ENCODE results near the gene TCEANC. TPM values are rescaled to one million over a fixed set of nuclear protein-coding genes. Genes with fewer than 3 reads are reported as not detected.

Gene TCEANC
- total and polyA plus RNA-seq, 2 donors (not counting 1 experiment from before 2014, with no cell fraction given), result 2.3 to 7.3 TPM

DNA sequence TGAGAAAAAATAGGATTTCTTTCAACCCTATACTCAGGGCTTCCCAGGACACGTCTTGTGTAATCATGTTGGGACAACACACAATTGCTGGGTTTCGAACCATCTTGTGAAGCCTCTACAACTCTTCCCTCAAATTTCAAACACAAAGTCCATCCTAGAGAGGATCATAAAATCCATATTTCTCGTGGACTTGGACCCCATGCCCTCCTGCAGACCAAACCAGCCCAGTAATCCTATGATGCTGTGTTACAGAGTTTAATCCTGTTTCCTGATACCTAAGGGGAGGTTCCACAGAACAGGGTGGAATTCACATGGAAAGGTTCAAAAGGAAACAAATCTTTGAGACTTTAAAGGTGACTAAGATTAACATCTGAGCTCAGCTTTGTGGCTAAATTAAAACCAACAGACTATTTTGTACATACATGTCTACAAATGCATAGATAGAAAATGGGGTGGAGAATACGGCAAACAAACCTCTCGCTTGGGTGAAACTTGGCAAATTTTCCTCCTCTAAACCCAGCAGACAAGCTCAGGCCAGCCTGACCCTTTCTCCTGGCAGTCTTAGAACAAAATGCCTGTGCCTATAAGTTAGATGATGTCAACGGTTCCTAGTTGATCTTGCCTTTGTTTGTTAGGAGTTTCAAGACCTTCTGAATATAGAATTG, 45.5 kb upstream of the TCEANC start:
- no peaks in the 10 kb centered on the region for H3K79me2 ChIP-seq (ENCODE audit: control insufficient read depth, insufficient read depth, low read length)
- no peaks in the 10 kb centered on the region for H3K27me3 ChIP-seq (ENCODE audit: control insufficient read depth, insufficient read depth, low read length)
- no peaks in the 10 kb centered on the region for H4K20me1 ChIP-seq (ENCODE audit: control insufficient read depth, extremely low read depth, insufficient read depth, low read length)
- no peaks in the 10 kb centered on the region for H3K36me3 ChIP-seq (ENCODE audit: control insufficient read depth, insufficient read depth, low read length)
- H3K4me3 ChIP-seq (replicated peaks in 1 of 4; ENCODE audit: control extremely low read depth in 1 of 4, insufficient read depth in 1 of 4, low read depth in 3 of 4, low read length in 4 of 4), result no peak overlapping the region
- no peak overlapping the region for H2AFZ ChIP-seq (ENCODE audit: low read length)
- H3K9me3 ChIP-seq (ENCODE audit: control insufficient read depth, insufficient read depth, low read depth, low read length), result no peaks in the 10 kb centered on the region
- H3K4me1 ChIP-seq (ENCODE audit: control insufficient read depth, extremely low read depth, insufficient read depth, low read length), result no peaks in the 10 kb centered on the region
- DNase-seq (ENCODE audit: low read depth in 2 of 2), result no peak
- H3K9ac ChIP-seq (ENCODE audit: insufficient read depth, low read length), result no peak overlapping the region
- no peak for TF ChIP-seq EZH2 (IDR thresholded peaks at IDR 0.05; ENCODE audit: low read length, missing control alignments)
- TF ChIP-seq, protein P1, sequence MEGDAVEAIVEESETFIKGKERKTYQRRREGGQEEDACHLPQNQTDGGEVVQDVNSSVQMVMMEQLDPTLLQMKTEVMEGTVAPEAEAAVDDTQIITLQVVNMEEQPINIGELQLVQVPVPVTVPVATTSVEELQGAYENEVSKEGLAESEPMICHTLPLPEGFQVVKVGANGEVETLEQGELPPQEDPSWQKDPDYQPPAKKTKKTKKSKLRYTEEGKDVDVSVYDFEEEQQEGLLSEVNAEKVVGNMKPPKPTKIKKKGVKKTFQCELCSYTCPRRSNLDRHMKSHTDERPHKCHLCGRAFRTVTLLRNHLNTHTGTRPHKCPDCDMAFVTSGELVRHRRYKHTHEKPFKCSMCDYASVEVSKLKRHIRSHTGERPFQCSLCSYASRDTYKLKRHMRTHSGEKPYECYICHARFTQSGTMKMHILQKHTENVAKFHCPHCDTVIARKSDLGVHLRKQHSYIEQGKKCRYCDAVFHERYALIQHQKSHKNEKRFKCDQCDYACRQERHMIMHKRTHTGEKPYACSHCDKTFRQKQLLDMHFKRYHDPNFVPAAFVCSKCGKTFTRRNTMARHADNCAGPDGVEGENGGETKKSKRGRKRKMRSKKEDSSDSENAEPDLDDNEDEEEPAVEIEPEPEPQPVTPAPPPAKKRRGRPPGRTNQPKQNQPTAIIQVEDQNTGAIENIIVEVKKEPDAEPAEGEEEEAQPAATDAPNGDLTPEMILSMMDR (conservative IDR thresholded peaks at IDR 0.05 in 1 of 2, IDR thresholded peaks at IDR 0.05 in 1 of 2; ENCODE audit: low read depth in 1 of 2, low read length in 2 of 2), result no peak
- no peak overlapping the region for H3K4me2 ChIP-seq (ENCODE audit: extremely low read depth, insufficient read depth, low read length)
- no peak overlapping the region for H3K27ac ChIP-seq (ENCODE audit: insufficient read depth, low read length)

DNA sequence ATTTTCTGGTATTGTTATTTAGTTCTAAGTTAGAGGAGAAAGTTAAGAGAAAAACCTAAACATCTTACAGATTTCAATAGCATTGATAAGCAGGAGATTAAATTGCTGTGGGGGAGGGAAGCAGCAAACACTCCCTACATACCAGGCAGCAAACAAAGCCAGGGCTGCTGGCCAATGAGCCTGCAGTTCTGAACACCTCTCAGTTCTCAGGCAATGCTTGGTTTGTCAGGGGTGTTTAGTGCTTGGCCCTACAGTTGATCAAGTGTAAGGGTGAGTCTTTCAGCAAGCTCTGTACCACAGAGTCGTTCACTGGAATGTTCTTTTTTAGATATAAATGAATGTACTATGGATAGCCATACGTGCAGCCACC, 45.0 kb upstream of the TCEANC start:
- H3K4me1 ChIP-seq (ENCODE audit: control insufficient read depth, extremely low read depth, insufficient read depth, low read length), result no peaks in the 10 kb centered on the region
- H3K27me3 ChIP-seq (ENCODE audit: control insufficient read depth, insufficient read depth, low read length), result no peaks in the 10 kb centered on the region
- no peak overlapping the region for H3K4me2 ChIP-seq (ENCODE audit: extremely low read depth, insufficient read depth, low read length)
- DNase-seq (ENCODE audit: low read depth in 2 of 2), result no peak
- no peaks in the 10 kb centered on the region for H3K9me3 ChIP-seq (ENCODE audit: control insufficient read depth, insufficient read depth, low read depth, low read length)
- TF ChIP-seq, protein P1 (conservative IDR thresholded peaks at IDR 0.05 in 1 of 2, IDR thresholded peaks at IDR 0.05 in 1 of 2; ENCODE audit: low read depth in 1 of 2, low read length in 2 of 2), result no peak
- TF ChIP-seq EZH2 (IDR thresholded peaks at IDR 0.05; ENCODE audit: low read length, missing control alignments), result no peak
- H2AFZ ChIP-seq (ENCODE audit: low read length), result no peak overlapping the region
- H3K4me3 ChIP-seq (replicated peaks in 1 of 4; ENCODE audit: control extremely low read depth in 1 of 4, insufficient read depth in 1 of 4, low read depth in 3 of 4, low read length in 4 of 4), result no peak overlapping the region
- no peaks in the 10 kb centered on the region for H4K20me1 ChIP-seq (ENCODE audit: control insufficient read depth, extremely low read depth, insufficient read depth, low read length)
- H3K79me2 ChIP-seq (ENCODE audit: control insufficient read depth, insufficient read depth, low read length), result no peaks in the 10 kb centered on the region
- H3K36me3 ChIP-seq (ENCODE audit: control insufficient read depth, insufficient read depth, low read length), result no peaks in the 10 kb centered on the region
- no peak overlapping the region for H3K9ac ChIP-seq (ENCODE audit: insufficient read depth, low read length)
- no peak overlapping the region for H3K27ac ChIP-seq (ENCODE audit: insufficient read depth, low read length)

DNA sequence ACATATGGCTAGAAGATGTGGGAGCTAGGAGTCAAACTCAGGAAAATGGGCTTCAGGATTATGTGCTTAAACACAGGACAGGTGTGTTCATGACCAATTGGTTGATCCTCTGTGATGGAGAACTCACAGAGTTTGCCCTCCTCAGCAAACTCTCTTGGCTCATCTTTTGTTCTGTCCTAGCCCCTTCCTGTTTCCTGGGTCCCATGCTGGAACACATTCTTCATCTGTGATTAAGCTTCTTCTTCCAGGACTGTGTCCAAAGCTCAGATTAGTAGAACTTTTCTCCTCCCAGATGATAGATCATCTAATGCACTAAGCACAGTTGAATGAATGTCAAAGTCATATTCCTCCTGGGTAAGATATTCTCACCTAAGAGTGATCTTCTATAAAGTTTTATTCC, 38.8 kb upstream of the TCEANC start:
- Histone ChIP-seq H3K4me3 (replicated peaks in 1 of 4; ENCODE audit: control extremely low read depth in 1 of 4, insufficient read depth in 1 of 4, low read depth in 3 of 4, low read length in 4 of 4) (no peak overlapping the region), H4K20me1 (ENCODE audit: control insufficient read depth, extremely low read depth, insufficient read depth, low read length) (no peaks in the 10 kb centered on the region), H3K36me3 (ENCODE audit: control insufficient read depth, insufficient read depth, low read length) (no peaks in the 10 kb centered on the region), H3K27ac (ENCODE audit: insufficient read depth, low read length) (no peak overlapping the region), H2AFZ (ENCODE audit: low read length) (no peak overlapping the region), H3K4me2 (ENCODE audit: extremely low read depth, insufficient read depth, low read length) (no peak overlapping the region), H3K4me1 (ENCODE audit: control insufficient read depth, extremely low read depth, insufficient read depth, low read length) (no peaks in the 10 kb centered on the region), H3K79me2 (ENCODE audit: control insufficient read depth, insufficient read depth, low read length) (no peaks in the 10 kb centered on the region), H3K27me3 (ENCODE audit: control insufficient read depth, insufficient read depth, low read length) (no peaks in the 10 kb centered on the region), H3K9me3 (ENCODE audit: control insufficient read depth, insufficient read depth, low read depth, low read length) (no peaks in the 10 kb centered on the region), H3K9ac (ENCODE audit: insufficient read depth, low read length) (no peak overlapping the region)
- TF ChIP-seq EZH2 (IDR thresholded peaks at IDR 0.05; ENCODE audit: low read length, missing control alignments), result no peak
- TF ChIP-seq, protein P1 (conservative IDR thresholded peaks at IDR 0.05 in 1 of 2, IDR thresholded peaks at IDR 0.05 in 1 of 2; ENCODE audit: low read depth in 1 of 2, low read length in 2 of 2), result no peak
- no peak for DNase-seq (ENCODE audit: low read depth in 2 of 2)

Measured in fibroblast of lung (primary cell).